Measurements from ENCODE around the gene MGAM2.

MGAM2 gene

GRCh38 chr7:142085428-142085827, 26.1 kb upstream of the MGAM2 start (continued):
- no peak for TF ChIP-seq TSHZ2 (CRISPR knock-in tag; IDR thresholded peaks at IDR 0.05)

- no peak for TF ChIP-seq OSR1 (CRISPR knock-in tag; IDR thresholded peaks at IDR 0.05)
- no peak for TF ChIP-seq ZFP30 (CRISPR knock-in tag; IDR thresholded peaks at IDR 0.05)
- TF ChIP-seq PATZ1 (CRISPR knock-in tag; IDR thresholded peaks at IDR 0.05; ENCODE audit: borderline replicate concordance), result no peak
- TF ChIP-seq ISL1 (CRISPR knock-in tag; IDR thresholded peaks at IDR 0.05), result no peak
- no peak for TF ChIP-seq ZFP3 (CRISPR knock-in tag; IDR thresholded peaks at IDR 0.05)
- no peak for TF ChIP-seq TCF4 (CRISPR knock-in tag; IDR thresholded peaks at IDR 0.05; ENCODE audit: borderline replicate concordance)
- TF ChIP-seq ZC3H10 (CRISPR knock-in tag; IDR thresholded peaks at IDR 0.05), result no peak
- no peak for TF ChIP-seq ZNF70 (CRISPR knock-in tag; IDR thresholded peaks at IDR 0.05)
- no peak for TF ChIP-seq BACH2 (CRISPR knock-in tag; IDR thresholded peaks at IDR 0.05; ENCODE audit: borderline replicate concordance)
- TF ChIP-seq CSRNP3 (CRISPR knock-in tag; IDR thresholded peaks at IDR 0.05), result no peak
- no peak for TF ChIP-seq TSHZ2 (CRISPR knock-in tag; IDR thresholded peaks at IDR 0.05)
- no peak for ATAC-seq
These were observed 23.4 kb upstream of the MGAM2 start for GRCh38 chr7:142088022-142088714.

- TF ChIP-seq PATZ1 (CRISPR knock-in tag; IDR thresholded peaks at IDR 0.05; ENCODE audit: borderline replicate concordance) (no peak), BACH2 (CRISPR knock-in tag; IDR thresholded peaks at IDR 0.05; ENCODE audit: borderline replicate concordance) (no peak), ISL1 (CRISPR knock-in tag; IDR thresholded peaks at IDR 0.05) (no peak), ZNF565 (CRISPR knock-in tag; conservative IDR thresholded peaks at IDR 0.05; ENCODE audit: low read depth) (no peak), TCF4 (CRISPR knock-in tag; IDR thresholded peaks at IDR 0.05; ENCODE audit: borderline replicate concordance) (no peak), ESRRG (CRISPR knock-in tag; IDR thresholded peaks at IDR 0.05) (no peak), ZNF8 (CRISPR knock-in tag; IDR thresholded peaks at IDR 0.05) (no peak), GLIS3 (CRISPR knock-in tag; IDR thresholded peaks at IDR 0.05) (no peak), CREB5 (CRISPR knock-in tag; IDR thresholded peaks at IDR 0.05; ENCODE audit: low read depth) (no peak), POU6F1 (CRISPR knock-in tag; IDR thresholded peaks at IDR 0.05; ENCODE audit: borderline replicate concordance, low read depth) (no peak), OSR1 (CRISPR knock-in tag; IDR thresholded peaks at IDR 0.05) (no peak)
- ATAC-seq, result no peak
These were observed 22.5 kb upstream of the MGAM2 start for GRCh38 chr7:142089035-142089434.

Data from SK-N-SH treated with all-trans-retinoic acid at 6 μM for 48 hours (cell line).